Activated CD8-positive, alpha-beta T cell treated with anti-CD3 and anti-CD28 coated beads for 36 hours (primary cell): ENCODE measurements around the gene TAS2R60. TPM values are rescaled to one million over a fixed set of nuclear protein-coding genes. Genes with fewer than 3 reads are reported as not detected.

ENCODE experiments used
- ATAC-seq: fragments of 200-7000 bp; cut with Tn5 transposase; one replicate; pipeline ENCODE4 v1.10.0; 2021; ENCODE audit warnings: mild to moderate bottlenecking, moderate library complexity
- CTCF ChIA-PET: fragments of 350-600 bp; sonication (Branson Sonifier 250); formaldehyde crosslinking; loops from one replicate; lab custom pipeline; 2021; ENCODE audit warnings: antibody characterized with exemption; lab: Charles Lee
- POLR2A ChIA-PET: fragments of 350-600 bp; sonication (Branson Sonifier 250); formaldehyde crosslinking; loops from one replicate; lab custom pipeline; 2021; ENCODE audit warnings: antibody characterized with exemption; lab: Charles Lee
- DNase-seq: peaks from one replicate; pipeline ENCODE4 v3.0.0-alpha.2; 2020
- H3K27ac Mint-ChIP-seq: one replicate; pipeline ENCODE4 v1.8.0; 2021; ENCODE audit warnings: mild to moderate bottlenecking, mixed read lengths
- H3K27me3 Mint-ChIP-seq: one replicate; pipeline ENCODE4 v1.8.0; 2021; ENCODE audit warnings: mixed read lengths
- H3K36me3 Mint-ChIP-seq: one replicate; pipeline ENCODE4 v1.8.0; 2021; ENCODE audit warnings: low read depth, mixed read lengths
- H3K4me1 Mint-ChIP-seq: one replicate; pipeline ENCODE4 v1.8.0; 2021; ENCODE audit warnings: low read depth, mixed read lengths
- H3K4me3 Mint-ChIP-seq: one replicate; pipeline ENCODE4 v1.8.0; 2021; ENCODE audit warnings: mild to moderate bottlenecking, moderate library complexity, mixed read lengths
- H3K9me3 Mint-ChIP-seq: one replicate; pipeline ENCODE4 v1.8.0; 2021; ENCODE audit warnings: mixed read lengths
- intact Hi-C: fragments of 100-400 bp; cut with micrococcal nuclease; formaldehyde crosslinking; loops from one replicate; pipeline ENCODE4 v1.10.0; 2022
- total RNA-seq, 2 experiments: library from RNA; stranded (reverse); gene quantifications; one replicate each; pipeline ENCODE4 v1.2.3, GENCODE V29; 2021
- TF ChIP-seq, protein P1 (sequence below): fragments of 200-600 bp; IDR thresholded peaks from one replicate; pipeline ENCODE4 v1.8.0; 2022; ENCODE audit warnings: antibody characterized with exemption, mild to moderate bottlenecking

Gene TAS2R60
- total RNA-seq, 2 experiments from 2014 or later, result not detected

DNA sequence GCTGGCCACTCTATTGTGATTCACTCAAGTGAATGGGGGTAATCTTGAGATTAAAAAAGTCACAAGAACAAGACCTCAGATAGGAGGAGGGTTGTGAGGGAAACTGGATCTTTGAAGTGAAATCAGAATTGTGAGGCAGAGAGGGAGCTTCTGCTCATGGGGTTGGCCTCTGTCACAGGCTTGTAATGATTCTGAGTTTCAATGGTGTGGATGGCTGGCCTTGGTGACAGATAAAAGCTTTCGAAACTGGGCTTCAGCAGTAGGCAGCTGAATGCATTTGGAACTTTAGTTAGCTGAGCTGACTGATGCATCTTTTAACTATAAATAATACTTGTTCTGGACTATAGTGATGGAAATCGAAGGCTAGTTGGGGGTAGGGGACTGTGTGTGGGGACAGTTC lies 12.2 kb downstream of the TAS2R60 start:
- no peak for ATAC-seq
- H3K9me3 Mint-ChIP-seq, result no peaks in the 10 kb centered on the region

DNA sequence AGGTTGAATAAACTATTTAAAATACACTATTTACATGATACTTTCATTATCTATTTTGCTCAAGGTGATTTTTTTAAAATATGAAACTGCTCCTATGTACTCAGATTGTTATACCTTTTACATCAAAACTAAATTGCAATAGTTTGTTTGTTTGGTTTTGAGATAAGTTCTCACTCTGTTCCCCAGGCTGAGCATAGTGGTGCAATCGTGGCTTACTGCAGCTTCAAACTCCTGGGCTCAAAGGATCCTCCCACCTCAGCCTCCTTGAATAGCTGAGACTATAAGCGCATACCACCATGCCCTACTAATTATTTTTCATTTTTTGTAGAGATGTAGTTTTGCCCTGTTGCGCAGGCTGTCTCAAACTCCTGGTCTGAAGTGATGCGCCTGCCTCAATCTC lies 12.7 kb downstream of the TAS2R60 start:
- H3K4me3 Mint-ChIP-seq, result no peak overlapping the region
- H3K27me3 Mint-ChIP-seq, result no peaks in the 10 kb centered on the region
- DNase-seq, result no peak
- H3K36me3 Mint-ChIP-seq, result no peaks in the 10 kb centered on the region
- ChIA-PET CTCF (interaction anchor here (1.1 to 1.4 kb wide), 2 partner anchors 7 to 413 kb away, joined by 3 to 4 read pairs; no protein-coding TSS in a partner anchor), POLR2A (no interaction called here)
- H3K27ac Mint-ChIP-seq, result no peak overlapping the region
- peaks cover 10% of the 10 kb centered on the region for H3K4me1 Mint-ChIP-seq
- intact Hi-C loops, result no loop called here
- TF ChIP-seq, protein P1, sequence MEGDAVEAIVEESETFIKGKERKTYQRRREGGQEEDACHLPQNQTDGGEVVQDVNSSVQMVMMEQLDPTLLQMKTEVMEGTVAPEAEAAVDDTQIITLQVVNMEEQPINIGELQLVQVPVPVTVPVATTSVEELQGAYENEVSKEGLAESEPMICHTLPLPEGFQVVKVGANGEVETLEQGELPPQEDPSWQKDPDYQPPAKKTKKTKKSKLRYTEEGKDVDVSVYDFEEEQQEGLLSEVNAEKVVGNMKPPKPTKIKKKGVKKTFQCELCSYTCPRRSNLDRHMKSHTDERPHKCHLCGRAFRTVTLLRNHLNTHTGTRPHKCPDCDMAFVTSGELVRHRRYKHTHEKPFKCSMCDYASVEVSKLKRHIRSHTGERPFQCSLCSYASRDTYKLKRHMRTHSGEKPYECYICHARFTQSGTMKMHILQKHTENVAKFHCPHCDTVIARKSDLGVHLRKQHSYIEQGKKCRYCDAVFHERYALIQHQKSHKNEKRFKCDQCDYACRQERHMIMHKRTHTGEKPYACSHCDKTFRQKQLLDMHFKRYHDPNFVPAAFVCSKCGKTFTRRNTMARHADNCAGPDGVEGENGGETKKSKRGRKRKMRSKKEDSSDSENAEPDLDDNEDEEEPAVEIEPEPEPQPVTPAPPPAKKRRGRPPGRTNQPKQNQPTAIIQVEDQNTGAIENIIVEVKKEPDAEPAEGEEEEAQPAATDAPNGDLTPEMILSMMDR, result no peak
- H3K9me3 Mint-ChIP-seq, result no peaks in the 10 kb centered on the region
- no peak for ATAC-seq

More for the DNA sequence above, 12.2 kb downstream of the TAS2R60 start:
- CTCF ChIA-PET, result interaction anchor here (1.1 kb wide), 1 partner anchor 412 kb away, joined by 3 read pairs; no protein-coding TSS in a partner anchor
- no peaks in the 10 kb centered on the region for H3K27me3 Mint-ChIP-seq
- no peak for DNase-seq
- no peak overlapping the region for H3K4me3 Mint-ChIP-seq
- intact Hi-C loops, result no loop called here
- POLR2A ChIA-PET, result interaction anchor here (0.6 kb wide), 1 partner anchor 20 kb away, joined by 3 read pairs; no protein-coding TSS in a partner anchor
- H3K36me3 Mint-ChIP-seq, result no peaks in the 10 kb centered on the region
- peaks cover 7% of the 10 kb centered on the region for H3K4me1 Mint-ChIP-seq
- H3K27ac Mint-ChIP-seq, result no peak overlapping the region
- TF ChIP-seq, protein P1, result no peak

GRCh38 chr7:143456992-143457793 lies 13.9 kb downstream of the TAS2R60 start:
- H3K4me3 Mint-ChIP-seq, result no peak overlapping the region
- ChIA-PET POLR2A (no interaction called here), CTCF (interaction anchor here (1.4 kb wide), 1 partner anchor 9 kb away, joined by 4 read pairs; no protein-coding TSS in a partner anchor)
- H3K27ac Mint-ChIP-seq, result no peak overlapping the region
- peaks cover 10% of the 10 kb centered on the region for H3K4me1 Mint-ChIP-seq
- no peak for ATAC-seq
- no peaks in the 10 kb centered on the region for H3K27me3 Mint-ChIP-seq
- intact Hi-C loops, result no loop called here
- no peaks in the 10 kb centered on the region for H3K36me3 Mint-ChIP-seq
- H3K9me3 Mint-ChIP-seq, result no peaks in the 10 kb centered on the region
- TF ChIP-seq, protein P1, result no peak
- no peak for DNase-seq

DNA sequence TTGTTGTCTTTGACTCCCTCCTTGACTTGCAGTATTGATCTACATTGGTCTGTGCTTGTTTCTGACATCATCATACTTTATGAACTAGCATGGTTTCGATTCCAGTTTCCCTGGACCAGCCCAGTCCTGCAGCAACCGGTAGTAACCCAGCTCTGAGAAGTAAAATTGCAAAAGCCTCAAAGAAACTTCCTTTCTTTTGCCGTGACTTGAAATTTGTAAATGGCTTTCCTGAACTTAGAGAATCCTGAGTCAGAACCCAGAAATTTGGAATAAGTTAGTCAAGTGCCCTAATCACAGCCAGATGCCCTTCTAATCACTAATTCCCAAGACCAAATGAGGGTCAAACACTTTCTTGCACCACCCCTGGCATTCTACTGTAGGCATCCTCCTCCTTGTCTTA lies 15.0 kb downstream of the TAS2R60 start:
- CTCF ChIA-PET, result no interaction called here
- no peak for DNase-seq
- TF ChIP-seq, protein P1, result no peak
- H3K36me3 Mint-ChIP-seq, result no peaks in the 10 kb centered on the region
- peaks cover 3% of the 10 kb centered on the region for H3K4me1 Mint-ChIP-seq
- intact Hi-C loops, result no loop called here
- no peak overlapping the region for H3K4me3 Mint-ChIP-seq
- H3K9me3 Mint-ChIP-seq, result no peaks in the 10 kb centered on the region
- POLR2A ChIA-PET, result no interaction called here
- H3K27me3 Mint-ChIP-seq, result no peaks in the 10 kb centered on the region
- ATAC-seq, result no peak
- H3K27ac Mint-ChIP-seq, result no peak overlapping the region

GRCh38 chr7:143458681-143459080 lies 15.4 kb downstream of the TAS2R60 start:
- no peak overlapping the region for H3K27ac Mint-ChIP-seq
- CTCF ChIA-PET, result no interaction called here
- TF ChIP-seq, protein P1, result no peak
- no peak for DNase-seq
- H3K4me1 Mint-ChIP-seq, result peaks cover 3% of the 10 kb centered on the region
- no peaks in the 10 kb centered on the region for H3K27me3 Mint-ChIP-seq
- intact Hi-C loops, result no loop called here
- no peaks in the 10 kb centered on the region for H3K36me3 Mint-ChIP-seq
- POLR2A ChIA-PET, result no interaction called here
- no peak for ATAC-seq
- no peak overlapping the region for H3K4me3 Mint-ChIP-seq
- H3K9me3 Mint-ChIP-seq, result no peaks in the 10 kb centered on the region
